Pancreas (tissue), 10 donors: Measurements from ENCODE around the gene RUFY3. TPM values are rescaled to one million over a fixed set of nuclear protein-coding genes. Genes with fewer than 3 reads are reported as not detected.

ENCODE experiments used
- ATAC-seq, 4 donors: fragments of 200-7000 bp; cut with Tn5 transposase; one replicate each; pipeline versions ENCODE4 v1.8.0 to v1.9.1; 2020; ENCODE audit warnings: mild to moderate bottlenecking in 4 of 4, moderate library complexity in 4 of 4
- DNase-seq, 6 donors: peaks; one replicate each; pipeline ENCODE4 v3.0.0-alpha.2; 2020
- FAIRE-seq: peaks from 2 replicates; lab custom pipeline; 2012; peaks lifted over from hg19 to GRCh38; lab: Jason Lieb, UNC
- H3K27ac ChIP-seq, 4 donors: fragments of 200-600 bp; sonication (generic); 1 replicate in 3 of 4; 2 replicates in 1 of 4; pipeline versions ENCODE4 v1.5.0 to v1.8.0; 2020
- H3K27me3 ChIP-seq, 4 donors: fragments of 200-600 bp; one replicate each; pipeline ENCODE4 v1.8.0; 2021
- H3K36me3 ChIP-seq, 3 donors: fragments of 200-600 bp; sonication (generic) in 1 of 3; one replicate each; pipeline versions ENCODE4 v1.5.0 to v1.8.0; 2020 to 2021
- H3K4me1 ChIP-seq, 3 donors: fragments of 200-600 bp; one replicate each; pipeline ENCODE4 v1.8.0; 2021
- H3K4me3 ChIP-seq, 4 donors: fragments of 200-600 bp; sonication (generic) in 2 of 4; one replicate each; pipeline versions ENCODE4 v1.5.0 to v1.8.0; 2020 to 2021
- H3K9me3 ChIP-seq, 4 donors: fragments of 200-600 bp; one replicate each; pipeline ENCODE4 v1.8.0; 2021
- CTCF ChIP-seq, 4 donors: fragments of 200-600 bp; sonication (generic) in 3 of 4; IDR thresholded peaks; one replicate each; pipeline versions ENCODE4 v1.5.0 to v1.8.0; 2021; ENCODE audit warnings: antibody characterized with exemption in 4 of 4
- WGBS, 2 donors: extraction: QIAGEN DNeasy Blood & Tissue Kit; methylation state at CpG; one replicate each; pipeline ENCODE4 v1.1.7; 2013; 5-methylcytosine and 5-hydroxymethylcytosine counted together
- intact Hi-C, 3 donors: fragments of 100-400 bp; cut with DNase I; formaldehyde crosslinking; loops; one replicate each; pipeline versions ENCODE4 v1.11.1 to v1.14.2; 2022
- polyA plus RNA-seq, 2 donors: library from polyadenylated mRNA; stranded (reverse); fragments of 200-250 nt; gene quantifications; one replicate each; pipeline ENCODE4 v1.2.3, GENCODE V29; 2013
- total RNA-seq, 6 donors: library from RNA; stranded (reverse); fragmentation: NEBNext Ultra II Directional in 4 of 6; extraction: Animal tissue kit (Norgen Biotek cat#: 25700) in 4 of 6; gene quantifications; one replicate each; pipeline versions ENCODE4 v1.2.1 to v1.2.4, GENCODE V29; 2021 to 2023
- donor health status: healthy with polysubstance abuse.
- donor health status: DM: no; HTN: no; CAD: no; lungs with moderate emphysema.
- donor health status: DM: no; HTN: no; CAD: no.
- donor health status: control.
- donor health status: control.
- donor health status: Bipolar disorder and iron deficiency.
- donor health status: DM: yes; HTN: yes; CAD: no.
- donor health status: DM: no; HTN: no; CAD: no.
- donor health status: DM: no; HTN: no; CAD: no.
- donor health status: DM: yes; HTN: yes; CAD: no.

The RUFY3 gene
- total and polyA plus RNA-seq, 8 donors: 18.3 to 42.1 (median 22.0) TPM

GRCh38 chr4:70842761-70843435 lies 121.1 kb downstream of the RUFY3 start:
- Histone ChIP-seq H3K36me3 (no peaks in the 10 kb centered on the region), H3K27ac (peak overlapping the region in 2 of 4 donors; percentile 1 to 44), H3K27me3 (no peaks in the 10 kb centered on the region), H3K4me3 (no peak overlapping the region), H3K9me3 (no peaks in the 10 kb centered on the region), H3K4me1 (peaks cover 0 to 7% (median 0%) of the 10 kb centered on the region in 3 donors)
- FAIRE-seq (no peak), DNase-seq (no peak), ATAC-seq (no peak)
- no peak for TF ChIP-seq CTCF (IDR thresholded peaks at IDR 0.05)
- intact Hi-C loops: no loop called here
- WGBS, 2 donors: 45 to 53% methylated on average over 6 of the region's 6 CpGs

GRCh38 chr4:70844180-70844579 lies 122.4 kb downstream of the RUFY3 start:
- H3K27ac ChIP-seq: no peak overlapping the region
- intact Hi-C loops: no loop called here
- 95 to 96% methylated on average over 9 of the region's 9 CpGs for WGBS, 2 donors
- peaks cover 0 to 7% (median 0%) of the 10 kb centered on the region in 3 donors for H3K4me1 ChIP-seq
- H3K4me3 ChIP-seq: no peak overlapping the region
- no peaks in the 10 kb centered on the region for H3K9me3 ChIP-seq
- DNase-seq (no peak), ATAC-seq (no peak), FAIRE-seq (no peak)
- TF ChIP-seq CTCF (IDR thresholded peaks at IDR 0.05): no peak
- no peaks in the 10 kb centered on the region for H3K36me3 ChIP-seq
- no peaks in the 10 kb centered on the region for H3K27me3 ChIP-seq

GRCh38 chr4:70849291-70849690 lies 127.5 kb downstream of the RUFY3 start:
- no peak overlapping the region for H3K27ac ChIP-seq
- no peaks in the 10 kb centered on the region for H3K27me3 ChIP-seq
- H3K9me3 ChIP-seq: no peaks in the 10 kb centered on the region
- DNase-seq (no peak), FAIRE-seq (no peak), ATAC-seq (no peak)
- H3K4me1 ChIP-seq: no peaks in the 10 kb centered on the region
- intact Hi-C loops: no loop called here
- WGBS, 2 donors: 86 to 92% methylated on average over 5 of the region's 5 CpGs
- no peak for TF ChIP-seq CTCF (IDR thresholded peaks at IDR 0.05)
- no peak overlapping the region for H3K4me3 ChIP-seq
- no peaks in the 10 kb centered on the region for H3K36me3 ChIP-seq

GRCh38 chr4:70855464-70855863 lies 133.7 kb downstream of the RUFY3 start:
- H3K36me3 ChIP-seq: no peaks in the 10 kb centered on the region
- no peak overlapping the region for H3K27ac ChIP-seq
- peaks cover 0 to 7% (median 0%) of the 10 kb centered on the region in 3 donors for H3K4me1 ChIP-seq
- intact Hi-C loops: no loop called here
- DNase-seq (no peak), ATAC-seq (no peak), FAIRE-seq (no peak)
- 95 to 96% methylated on average over 2 of the region's 2 CpGs for WGBS, 2 donors
- no peaks in the 10 kb centered on the region for H3K9me3 ChIP-seq
- no peaks in the 10 kb centered on the region for H3K27me3 ChIP-seq
- no peak overlapping the region for H3K4me3 ChIP-seq
- no peak for TF ChIP-seq CTCF (IDR thresholded peaks at IDR 0.05)

Other genes with a start within 250 kb of the RUFY3 start
- gene MUC7, start 249.8 kb upstream of the RUFY3 start, total RNA-seq: not detected
- under 1 TPM in 1 of 2 donors, not detected in 1; 0.02 TPM for gene MUC7, start 249.8 kb upstream of the RUFY3 start, polyA plus RNA-seq
- under 1 TPM in 1 of 6 donors, not detected in 5; 0.53 TPM for gene AMTN, start 203.4 kb upstream of the RUFY3 start, total RNA-seq
- gene AMTN, start 203.4 kb upstream of the RUFY3 start, polyA plus RNA-seq: not detected
- gene AMBN, start 129.7 kb upstream of the RUFY3 start, total RNA-seq: not detected
- under 1 TPM in 1 of 2 donors, not detected in 1; 0.05 TPM for gene AMBN, start 129.7 kb upstream of the RUFY3 start, polyA plus RNA-seq
- 1 to 10 TPM in 4 of 6 donors, under 1 TPM in 2; 0.66 to 1.9 (median 1.3) TPM for gene ENAM, start 93.2 kb upstream of the RUFY3 start, total RNA-seq
- 1 to 10 TPM in 1 of 2 donors, under 1 TPM in 1; 0.57 to 3.2 TPM for gene ENAM, start 93.2 kb upstream of the RUFY3 start, polyA plus RNA-seq
- 100 to 1,000 TPM in 1 of 6 donors, 10 to 100 TPM in 1, 1 to 10 TPM in 3, under 1 TPM in 1; 0.42 to 122 (median 5.9) TPM for gene JCHAIN, start 55.5 kb upstream of the RUFY3 start, total RNA-seq
- gene JCHAIN, start 55.5 kb upstream of the RUFY3 start, polyA plus RNA-seq: 1 to 10 TPM in 1 of 2 donors, under 1 TPM in 1; 0.38 to 2.0 TPM
- gene UTP3, start 33.4 kb upstream of the RUFY3 start, total RNA-seq: 10 to 100 TPM in 3 of 6 donors, 1 to 10 TPM in 3; 6.5 to 12.2 (median 9.6) TPM
- 10 to 100 TPM; 10.6 to 15.4 TPM for gene UTP3, start 33.4 kb upstream of the RUFY3 start, polyA plus RNA-seq
- 10 to 100 TPM; 25.1 to 41.4 (median 34.0) TPM for gene GRSF1, start 117.9 kb downstream of the RUFY3 start, total RNA-seq
- gene GRSF1, start 117.9 kb downstream of the RUFY3 start, polyA plus RNA-seq: 10 to 100 TPM; 15.5 to 41.8 TPM
- 10 to 100 TPM in 3 of 6 donors, 1 to 10 TPM in 3; 5.9 to 15.6 (median 9.4) TPM for gene MOB1B, start 180.4 kb downstream of the RUFY3 start, total RNA-seq
- gene MOB1B, start 180.4 kb downstream of the RUFY3 start, polyA plus RNA-seq: 10 to 100 TPM in 1 of 2 donors, 1 to 10 TPM in 1; 3.6 to 15.3 TPM